Fibroblast of upper back skin (primary cell): ENCODE results near the gene EFCAB7.

ENCODE experiments used
- DNase-seq: peaks from one replicate; pipeline ENCODE4 v3.0.0-alpha.2; 2013

The EFCAB7 gene

GRCh38 chr1:63607322-63607721, 84.0 kb downstream of the EFCAB7 start:
- DNase-seq = no peak

GRCh38 chr1:63611231-63611630, 87.9 kb downstream of the EFCAB7 start:
- DNase-seq = no peak

GRCh38 chr1:63612564-63612963, 89.2 kb downstream of the EFCAB7 start:
- DNase-seq = no peak

- no peak for DNase-seq
Measured at GRCh38 chr1:63612971-63613370, 89.6 kb downstream of the EFCAB7 start.

- DNase-seq = peak; percentile 74
Measured at GRCh38 chr1:63615768-63616420, 92.6 kb downstream of the EFCAB7 start.

GRCh38 chr1:63617450-63617849, 94.1 kb downstream of the EFCAB7 start:
- no peak for DNase-seq

- DNase-seq = peak; percentile 34
Measured at GRCh38 chr1:63618011-63618410, 94.7 kb downstream of the EFCAB7 start.

- no peak for DNase-seq
Measured at GRCh38 chr1:63619558-63619957, 96.2 kb downstream of the EFCAB7 start.

GRCh38 chr1:63620671-63621070, 97.3 kb downstream of the EFCAB7 start:
- DNase-seq = no peak

- DNase-seq = no peak
Measured at GRCh38 chr1:63621075-63621474, 97.8 kb downstream of the EFCAB7 start.

- DNase-seq = no peak
Measured at GRCh38 chr1:63621698-63622097, 98.4 kb downstream of the EFCAB7 start.
